A549 treated with CpdA at 1 μM for 4 hours (cell line): ENCODE data around the gene FAM184B. TPM values are rescaled to one million over a fixed set of nuclear protein-coding genes. Genes with fewer than 3 reads are reported as not detected.

Experiments
- total RNA-seq: library from RNA; stranded (reverse); fragments of 200-300 nt; extraction: Qiagen RNA extraction; gene quantifications from 5 replicates; pipeline ENCODE4 v1.2.3, GENCODE V29; 2022; ENCODE audit warnings: low read depth

The FAM184B gene
- total RNA-seq, result 0.02 to 0.06 TPM (median 0.03 TPM) in 4 of 5 replicates, not detected in the other

DNA sequence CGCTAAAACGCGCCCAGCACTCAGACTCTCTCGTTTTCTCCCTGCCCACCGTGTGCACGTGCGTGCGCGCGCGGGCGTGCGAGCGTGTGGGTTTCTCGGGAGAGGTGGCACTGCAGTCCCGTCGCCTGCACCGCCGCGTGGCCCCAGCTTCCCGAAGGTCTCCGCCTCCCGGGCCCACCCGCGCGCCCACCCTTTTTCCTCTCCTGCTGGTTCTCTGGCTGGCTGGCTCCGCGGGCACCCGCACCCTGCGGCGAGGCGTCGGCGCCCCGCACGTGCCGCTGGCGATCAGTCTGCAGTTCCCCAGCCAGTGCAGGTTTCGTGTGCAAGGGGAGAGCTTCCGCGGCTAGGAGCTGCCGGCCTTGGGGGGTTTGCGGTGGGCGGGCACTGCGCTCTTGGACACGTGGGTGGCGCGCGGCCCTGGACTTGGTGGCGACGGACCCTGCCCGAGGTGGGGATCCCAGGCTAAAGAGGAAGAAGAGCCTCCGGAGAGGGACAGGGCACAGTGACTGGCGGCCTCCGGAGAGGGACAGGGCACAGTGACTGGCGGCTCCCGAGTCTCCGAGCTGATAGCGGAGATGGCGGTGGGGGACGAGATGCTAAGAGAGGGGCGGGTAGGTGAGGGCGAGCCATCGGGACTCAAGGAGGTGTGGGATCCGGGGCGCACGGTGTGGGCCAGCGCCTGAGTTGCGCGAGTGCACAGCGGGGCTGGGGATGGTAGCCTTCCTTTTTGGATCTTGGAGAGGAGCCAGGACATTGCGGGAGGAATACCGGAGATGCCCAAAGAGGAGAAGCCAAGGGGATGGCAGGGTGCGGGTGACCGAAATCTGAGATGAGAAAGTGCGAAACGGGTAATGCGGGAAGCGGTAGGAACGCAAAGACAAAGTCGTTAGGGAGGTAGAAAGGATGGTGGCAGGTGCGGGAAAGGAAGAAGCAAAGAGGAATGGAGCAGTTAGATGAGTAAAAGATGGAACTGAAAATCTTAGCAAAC lies at the start of gene FAM184B:
TSS of gene FAM184B (minus strand) at position 322 of the 988 bp plus-strand sequence. CDS start 322 bp downstream, outside the sequence.

GRCh38 chr4:17810260-17811077 lies 29.0 kb upstream of the FAM184B start, which contains the start of the genes DCAF16 and NCAPG:
DCAF16 (minus strand) TSS chr4:17810757; CDS start chr4:17804141, 6,616 bp downstream.
NCAPG (plus strand) TSS chr4:17810979; CDS start chr4:17811078, 99 bp downstream.

GRCh38 chr4:17614416-17615299 lies 166.8 kb downstream of the FAM184B start, which contains the start of gene MED28:
MED28 (plus strand) TSS chr4:17614641; CDS start chr4:17614655, 14 bp downstream.

Other genes with a start within 250 kb of the FAM184B start
- gene LAP3, start 204.4 kb downstream of the FAM184B start, total RNA-seq, result 32.5 to 46.3 TPM (median 35.5 TPM) in 5 replicates
- 29.3 to 41.0 TPM (median 31.4 TPM) in 5 replicates for gene MED28, start 167.0 kb downstream of the FAM184B start, total RNA-seq
- gene DCAF16, start 29.1 kb upstream of the FAM184B start, total RNA-seq, result 4.4 to 8.7 TPM (median 7.4 TPM) in 5 replicates
- gene NCAPG, start 29.4 kb upstream of the FAM184B start, total RNA-seq, result 26.5 to 30.1 TPM (median 27.9 TPM) in 5 replicates
- 3.4 to 6.5 TPM (median 4.9 TPM) in 5 replicates for gene LCORL, start 240.1 kb upstream of the FAM184B start, total RNA-seq